Retinal pigment epithelial cell (primary cell): Measurements from ENCODE around the gene RNF130.

Source experiments
- DNase-seq: peaks from one replicate; pipeline ENCODE4 v3.0.0-alpha.2; 2010; ENCODE audit warnings: low read depth
- H3K4me3 ChIP-seq: 2 replicates; pipeline ENCODE4 v1.5.1; 2011; ENCODE audit warnings: mild to moderate bottlenecking, low read length, control low read depth, moderate library complexity
- CTCF ChIP-seq: conservative IDR thresholded peaks from 2 replicates; pipeline ENCODE4 v1.5.1; 2011; ENCODE audit warnings: low read depth, low read length, control low read depth, inconsistent platforms

The RNF130 gene

GRCh38 chr5:180097926-180098325 lies 26.4 kb upstream of the RNF130 start:
- H3K4me3 ChIP-seq, result no peak overlapping the region
- TF ChIP-seq CTCF, result no peak
- no peak for DNase-seq

GRCh38 chr5:180097163-180097894 lies 25.8 kb upstream of the RNF130 start:
- no peak for DNase-seq
- no peak overlapping the region for H3K4me3 ChIP-seq
- no peak for TF ChIP-seq CTCF

- TF ChIP-seq CTCF, result no peak
- no peak for DNase-seq
Observed at GRCh38 chr5:180096616-180097015, 25.1 kb upstream of the RNF130 start.

GRCh38 chr5:180095545-180095944 lies 24.0 kb upstream of the RNF130 start:
- no peak for DNase-seq
- H3K4me3 ChIP-seq, result no peak overlapping the region
- no peak for TF ChIP-seq CTCF

More at GRCh38 chr5:180096616-180097015, 25.1 kb upstream of the RNF130 start:
- no peak overlapping the region for H3K4me3 ChIP-seq

- no peak for DNase-seq
Observed at GRCh38 chr5:180093651-180094382, 22.3 kb upstream of the RNF130 start.

GRCh38 chr5:180093241-180093640 lies 21.7 kb upstream of the RNF130 start:
- no peak overlapping the region for H3K4me3 ChIP-seq
- no peak for TF ChIP-seq CTCF
- DNase-seq, result no peak

More at GRCh38 chr5:180093651-180094382, 22.3 kb upstream of the RNF130 start:
- H3K4me3 ChIP-seq, result no peak overlapping the region
- no peak for TF ChIP-seq CTCF
